Embryonic facial prominence (tissue), 1 donor: ENCODE data around the gene ESYT2.

ENCODE experiments used
- DNase-seq: peaks from one replicate; pipeline ENCODE4 v3.0.0-alpha.2; 2016; ENCODE audit errors: extremely low spot score

Gene ESYT2

GRCh38 chr7:158827411-158828132, 1.7 kb downstream of the ESYT2 start:
- DNase-seq: no peak

- no peak for DNase-seq
Measured at GRCh38 chr7:158825628-158826289, 3.5 kb downstream of the ESYT2 start.

DNA sequence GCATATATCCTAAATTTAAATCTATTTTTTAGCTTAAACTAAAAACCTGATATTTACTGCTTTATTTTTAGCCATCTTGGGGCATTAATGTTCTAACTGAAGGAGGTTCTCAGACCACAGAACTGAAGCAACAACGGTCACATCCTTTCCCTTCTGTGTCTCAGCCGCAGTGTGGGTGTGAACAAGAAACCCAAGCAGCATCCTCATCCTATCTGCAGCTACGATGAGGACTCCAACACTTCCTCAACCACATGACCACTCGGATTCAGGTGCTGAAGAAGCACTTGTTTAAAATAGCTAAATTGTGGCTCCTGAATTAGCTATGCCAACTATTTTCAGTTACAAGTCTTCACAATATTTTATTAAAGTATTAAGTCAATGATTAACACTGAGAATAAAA, 5.3 kb downstream of the ESYT2 start:
- no peak for DNase-seq

- no peak for DNase-seq
Measured at GRCh38 chr7:158821171-158822031, 7.9 kb downstream of the ESYT2 start.

- no peak for DNase-seq
Measured at GRCh38 chr7:158820656-158821055, 8.7 kb downstream of the ESYT2 start.

GRCh38 chr7:158819571-158820203, 9.6 kb downstream of the ESYT2 start:
- DNase-seq: no peak

DNA sequence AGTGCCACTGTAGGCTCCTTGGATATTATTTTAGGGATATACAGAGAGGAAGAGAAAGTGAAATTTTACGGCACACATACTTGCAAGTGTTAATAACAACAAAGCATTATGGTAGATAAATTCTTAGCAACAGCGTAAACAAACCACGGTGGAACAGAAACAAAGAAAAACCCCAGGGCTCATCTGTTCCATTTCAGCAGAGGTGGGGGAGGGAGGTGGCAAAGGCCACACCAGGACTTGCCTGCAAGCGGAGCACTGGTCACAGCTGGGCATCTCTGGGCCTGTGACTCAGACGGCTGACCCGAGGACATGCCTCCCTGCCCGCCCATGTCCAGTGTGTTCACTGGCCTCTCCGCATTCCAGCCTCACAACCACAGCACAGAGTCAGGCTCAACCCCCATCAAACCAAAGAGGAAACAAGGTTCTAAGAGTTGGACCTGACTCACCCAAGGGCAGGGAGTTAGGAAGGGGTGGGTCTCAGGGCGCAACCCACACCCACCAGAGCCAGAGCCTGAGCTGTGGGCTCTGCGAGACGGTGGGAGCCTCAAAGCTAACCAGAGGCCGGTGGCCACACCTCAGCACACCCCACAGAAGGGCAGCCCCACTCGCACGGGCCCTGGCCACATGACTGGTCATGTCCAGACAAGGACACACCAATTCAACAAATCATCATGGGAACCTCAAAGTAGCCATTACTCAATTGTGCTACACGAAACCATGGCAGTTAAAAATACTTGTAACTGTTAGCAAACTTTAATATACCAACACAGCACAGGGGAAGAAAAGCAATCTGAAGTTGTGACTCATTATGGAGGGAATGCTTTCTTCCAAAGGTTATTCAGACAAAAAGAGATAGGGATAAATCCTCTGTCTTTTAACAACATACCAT, 10.7 kb downstream of the ESYT2 start:
- DNase-seq: no peak

- no peak for DNase-seq
Measured at GRCh38 chr7:158816995-158817394, 12.3 kb downstream of the ESYT2 start.

- no peak for DNase-seq
Measured at GRCh38 chr7:158816271-158816670, 13.0 kb downstream of the ESYT2 start.

GRCh38 chr7:158815800-158816128, 13.5 kb downstream of the ESYT2 start:
- no peak for DNase-seq

GRCh38 chr7:158815083-158815799, 14.1 kb downstream of the ESYT2 start:
- DNase-seq: no peak

DNA sequence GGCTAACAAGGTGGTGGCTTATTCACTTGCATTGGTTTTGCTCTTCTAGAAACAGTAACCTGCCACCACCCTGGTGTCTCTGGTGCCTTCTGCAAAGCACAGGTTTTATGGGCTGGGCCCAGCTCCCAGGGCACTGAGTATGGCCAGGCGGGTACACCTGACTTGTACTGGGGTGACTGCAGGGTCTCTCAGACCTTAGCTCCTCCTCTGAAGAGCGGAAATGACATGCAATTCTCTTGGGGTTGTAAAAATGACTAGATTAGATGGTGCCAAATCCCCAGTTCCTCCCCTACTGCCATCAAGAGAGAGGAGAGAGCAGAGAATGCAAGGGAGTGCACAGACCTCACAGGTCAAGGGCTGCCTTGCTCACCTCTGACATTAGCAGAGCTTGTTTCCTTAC, 14.7 kb downstream of the ESYT2 start:
- DNase-seq: no peak

GRCh38 chr7:158812684-158813083, 16.6 kb downstream of the ESYT2 start:
- no peak for DNase-seq

- no peak for DNase-seq
Measured at GRCh38 chr7:158811894-158812293, 17.4 kb downstream of the ESYT2 start.

DNA sequence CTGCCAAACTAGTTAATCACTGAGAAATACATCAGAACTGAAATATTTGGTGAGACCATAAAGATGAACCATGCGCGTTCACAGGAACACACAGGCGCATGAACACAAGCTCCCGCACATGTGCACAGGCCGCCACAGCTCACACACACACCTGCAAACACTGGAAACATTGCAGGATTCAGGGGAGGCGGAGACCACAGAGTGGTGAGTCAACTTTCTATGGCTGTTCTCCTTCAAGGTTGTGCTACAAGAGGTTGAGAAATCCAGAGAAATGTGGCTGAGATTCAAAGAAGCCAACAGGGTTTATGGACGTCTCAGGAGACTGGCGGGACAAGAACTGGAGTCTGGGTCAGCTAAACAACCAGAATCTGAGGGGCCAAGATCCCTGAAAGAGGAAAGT, 17.8 kb downstream of the ESYT2 start:
- no peak for DNase-seq

DNA sequence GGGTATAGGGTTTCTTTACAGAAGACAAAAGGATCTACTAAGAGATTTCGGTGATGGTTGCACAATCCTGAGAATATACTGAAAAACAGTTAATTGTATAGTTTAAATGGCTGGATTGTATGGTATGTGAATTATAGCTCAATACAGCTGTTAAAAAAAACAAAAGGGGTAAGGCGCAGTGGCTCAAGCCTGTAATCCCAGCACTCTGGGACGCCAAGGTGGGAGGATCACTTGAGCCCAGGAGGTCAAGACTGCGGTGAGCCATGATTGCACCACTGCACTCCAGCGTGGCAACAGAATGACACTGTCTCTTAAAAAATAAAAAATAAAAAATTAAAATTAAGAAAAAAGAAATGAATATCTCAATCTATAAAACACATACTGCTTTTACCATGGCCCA, 18.5 kb downstream of the ESYT2 start:
- DNase-seq: no peak

DNA sequence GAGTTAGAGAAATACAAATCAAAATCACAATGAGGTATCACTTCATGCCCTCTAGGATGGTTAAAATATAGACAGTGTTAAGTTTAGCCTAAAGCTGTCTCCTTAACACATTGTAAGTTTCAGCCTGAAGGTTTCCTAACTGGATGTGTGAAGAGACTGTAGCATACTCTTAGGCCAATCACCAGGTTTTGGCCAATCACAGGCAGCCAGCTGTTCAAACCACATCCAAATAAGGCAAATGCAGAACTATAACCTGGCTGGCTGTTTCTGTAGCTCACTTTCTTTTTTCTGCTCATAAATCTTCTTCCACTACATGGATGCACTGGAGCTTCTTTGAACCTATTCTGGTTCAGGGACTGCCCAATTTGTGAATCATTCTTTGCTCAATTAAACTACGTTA, 19.7 kb downstream of the ESYT2 start:
- no peak for DNase-seq

DNA sequence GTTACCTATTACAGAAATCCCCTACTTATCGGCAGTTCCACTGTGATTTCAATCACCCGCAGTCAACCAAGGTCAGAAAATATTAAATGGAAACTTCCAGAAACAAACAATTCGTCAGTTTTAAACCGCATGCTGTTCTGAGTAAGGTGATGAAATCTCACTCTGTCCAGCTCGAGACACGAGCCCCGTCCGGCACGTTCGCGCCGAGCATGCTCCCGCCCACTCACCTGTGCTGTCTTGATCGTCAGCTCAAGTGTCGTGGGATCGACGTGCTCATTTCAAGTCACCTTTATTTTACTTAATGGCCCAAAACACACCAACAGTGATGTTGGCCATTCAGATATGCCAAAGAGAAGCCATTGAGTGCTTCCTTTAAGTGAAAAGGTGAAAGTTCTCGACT, 21.2 kb downstream of the ESYT2 start:
- DNase-seq: no peak

DNA sequence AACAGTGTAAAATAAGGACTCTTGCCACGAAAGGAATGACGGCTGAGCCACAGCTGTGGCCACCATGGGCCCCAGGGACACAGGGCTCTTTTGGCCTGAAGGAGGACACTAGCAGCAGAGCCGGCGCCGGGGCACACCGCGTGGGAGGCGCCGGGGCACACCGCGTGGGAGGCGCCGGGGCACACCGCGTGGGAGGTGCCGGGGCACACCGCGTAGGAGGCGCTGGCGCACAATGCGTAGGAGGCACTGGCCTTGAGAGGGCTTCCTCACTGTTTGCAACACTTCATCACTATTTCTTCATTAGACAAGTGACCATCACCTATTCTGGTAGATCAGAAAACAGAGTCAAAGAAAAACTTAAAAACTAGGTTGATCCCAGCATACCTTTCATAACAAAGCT, 23.4 kb downstream of the ESYT2 start:
- no peak for DNase-seq

GRCh38 chr7:158805414-158805813, 23.9 kb downstream of the ESYT2 start:
- DNase-seq: no peak

- DNase-seq: no peak
Measured at GRCh38 chr7:158804335-158804734, 25.0 kb downstream of the ESYT2 start.
